Left kidney (tissue), 2 donors: Measurements from ENCODE around the gene SULT2A1. TPM values are rescaled to one million over a fixed set of nuclear protein-coding genes. Genes with fewer than 3 reads are reported as not detected.
A peak's percentile ranks its signal among the peaks of the same experiment; 100 is the strongest.
"Not testable (repeated sequence)": the region's sequence is repeated elsewhere in the genome, so short reads cannot be mapped to it uniquely, and the experiment has no call there.

Experiments
- DNase-seq: peaks from one replicate; pipeline ENCODE4 v3.0.0-alpha.2; 2013
- polyA plus RNA-seq: library from polyadenylated mRNA; unstranded; fragments of 120-200 nt; gene quantifications from one replicate; pipeline ENCODE4 v1.2.1, GENCODE V29; 2013; ENCODE audit not compliant: insufficient read length

SULT2A1 gene
- polyA plus RNA-seq, 1 donor = 0.18 TPM

GRCh38 chr19:47860602-47861297 lies 25.4 kb downstream of the SULT2A1 start:
- no peak for DNase-seq

GRCh38 chr19:47859838-47860237 lies 26.3 kb downstream of the SULT2A1 start:
- DNase-seq = not testable (repeated sequence)

GRCh38 chr19:47858646-47859285 lies 27.3 kb downstream of the SULT2A1 start, which contains the start of gene TPRX2:
TPRX2 (plus strand) TSS chr19:47859235; CDS start chr19:47859247, 12 bp downstream.
- not testable (repeated sequence) for DNase-seq

- not testable (repeated sequence) for DNase-seq
These were observed 27.9 kb downstream of the SULT2A1 start for GRCh38 chr19:47858231-47858630.

GRCh38 chr19:47854459-47854858 lies 31.7 kb downstream of the SULT2A1 start:
- no peak for DNase-seq

- DNase-seq = no peak
These were observed 33.1 kb downstream of the SULT2A1 start for GRCh38 chr19:47853003-47853402.

- DNase-seq = no peak
These were observed 37.2 kb downstream of the SULT2A1 start for GRCh38 chr19:47848823-47849473.

GRCh38 chr19:47848425-47848822 lies 37.7 kb downstream of the SULT2A1 start:
- DNase-seq = no peak

- no peak for DNase-seq
These were observed 43.2 kb downstream of the SULT2A1 start for GRCh38 chr19:47842941-47843340.

GRCh38 chr19:47839913-47840312 lies 46.2 kb downstream of the SULT2A1 start:
- DNase-seq = peak; percentile 56

GRCh38 chr19:47839411-47839810 lies 46.7 kb downstream of the SULT2A1 start:
- DNase-seq = no peak

GRCh38 chr19:47836038-47836437 lies 50.1 kb downstream of the SULT2A1 start:
- DNase-seq = no peak

GRCh38 chr19:47832723-47833122 lies 53.4 kb downstream of the SULT2A1 start:
- no peak for DNase-seq

- DNase-seq = no peak
These were observed 59.3 kb downstream of the SULT2A1 start for GRCh38 chr19:47826800-47827199.

- no peak for DNase-seq
These were observed 61.7 kb downstream of the SULT2A1 start for GRCh38 chr19:47824396-47824795.

- DNase-seq = no peak
These were observed 64.6 kb downstream of the SULT2A1 start, which contains the start of gene CRX for GRCh38 chr19:47821460-47822020. CRX (plus strand) TSS chr19:47821937; CDS start chr19:47834444, 12,507 bp downstream.

Other genes with a start within 250 kb of the SULT2A1 start
- gene EHD2, start 172.9 kb downstream of the SULT2A1 start, polyA plus RNA-seq = 27.4 TPM
- 316 TPM for gene NOP53, start 140.8 kb downstream of the SULT2A1 start, polyA plus RNA-seq
- 110 TPM for gene SELENOW, start 107.6 kb downstream of the SULT2A1 start, polyA plus RNA-seq
- not detected for gene TPRX1, start 81.8 kb downstream of the SULT2A1 start, polyA plus RNA-seq
- 0.15 TPM for gene CRX, start 64.4 kb downstream of the SULT2A1 start, polyA plus RNA-seq
- not detected for gene TPRX2, start 27.1 kb downstream of the SULT2A1 start, polyA plus RNA-seq
- gene BSPH1, start 105.9 kb upstream of the SULT2A1 start, polyA plus RNA-seq = not detected
- 0.25 TPM for gene ELSPBP1, start 108.3 kb upstream of the SULT2A1 start, polyA plus RNA-seq
- gene CABP5, start 157.8 kb upstream of the SULT2A1 start, polyA plus RNA-seq = not detected
- 6.8 TPM for gene PLA2G4C, start 224.5 kb upstream of the SULT2A1 start, polyA plus RNA-seq